Measurements from ENCODE around the gene EIF3L.

- TF ChIP-seq CTCF (IDR thresholded peaks at IDR 0.05; ENCODE audit: insufficient read depth, low read length, poor library complexity, severe bottlenecking) = no peak
- no peak for TF ChIP-seq EZH2phosphoT487 (conservative IDR thresholded peaks at IDR 0.05; ENCODE audit: low read length)
Measured at GRCh38 chr22:37913233-37913721, 64.1 kb downstream of the EIF3L start.
